ENCODE data around the gene TPRX2. TPM values are rescaled to one million over a fixed set of nuclear protein-coding genes. Genes with fewer than 3 reads are reported as not detected.
"Not testable (repeated sequence)": the region's sequence is repeated elsewhere in the genome, so short reads cannot be mapped to it uniquely, and the experiment has no call there.

The TPRX2 gene
- total RNA-seq, 1 experiment from 2014 or later, result not detected

DNA sequence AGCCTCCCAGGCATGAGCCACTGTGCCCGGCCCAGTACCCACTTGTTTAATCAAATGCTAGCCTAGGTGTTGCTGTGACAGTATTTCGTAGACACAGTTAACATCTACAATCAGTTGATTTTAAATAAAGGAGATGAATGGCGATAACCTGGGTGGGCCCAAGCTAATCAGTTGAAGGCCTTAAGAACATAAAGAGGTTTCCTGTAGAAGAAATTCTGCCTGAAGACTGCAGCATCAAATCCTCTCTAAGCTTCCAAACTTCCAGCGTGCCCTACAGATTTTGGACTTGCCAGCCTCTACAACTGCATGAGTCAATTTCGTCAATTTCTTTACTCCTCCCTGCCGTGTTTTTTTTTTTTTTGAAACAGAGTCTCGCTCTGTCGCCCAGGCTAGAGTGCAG, 40.3 kb downstream of the TPRX2 start:
- no peak overlapping the region for H3K4me3 ChIP-seq (ENCODE audit: low read length)
- H4K20me1 ChIP-seq (ENCODE audit: low read length), result no peaks in the 10 kb centered on the region
- H3K27me3 ChIP-seq (ENCODE audit: low read length), result peaks cover 7% of the 10 kb centered on the region
- no peaks in the 10 kb centered on the region for H3K36me3 ChIP-seq (ENCODE audit: low read depth, low read length)
- intact Hi-C loops (cut with micrococcal nuclease), result no loop called here
- H2AFZ ChIP-seq (ENCODE audit: low read length), result no peak overlapping the region
- H3K9me2 ChIP-seq (replicated peaks; ENCODE audit: low read length), result no peaks in the 10 kb centered on the region
- H3K4me1 ChIP-seq (ENCODE audit: insufficient read depth, low read length), result no peaks in the 10 kb centered on the region
- no peak for TF ChIP-seq EZH2phosphoT487 (IDR thresholded peaks at IDR 0.05; ENCODE audit: borderline replicate concordance, low read length)
- no peak for TF ChIP-seq EZH2 (IDR thresholded peaks at IDR 0.05; ENCODE audit: low read length, unreplicated experiment)
- TF ChIP-seq, protein P1, sequence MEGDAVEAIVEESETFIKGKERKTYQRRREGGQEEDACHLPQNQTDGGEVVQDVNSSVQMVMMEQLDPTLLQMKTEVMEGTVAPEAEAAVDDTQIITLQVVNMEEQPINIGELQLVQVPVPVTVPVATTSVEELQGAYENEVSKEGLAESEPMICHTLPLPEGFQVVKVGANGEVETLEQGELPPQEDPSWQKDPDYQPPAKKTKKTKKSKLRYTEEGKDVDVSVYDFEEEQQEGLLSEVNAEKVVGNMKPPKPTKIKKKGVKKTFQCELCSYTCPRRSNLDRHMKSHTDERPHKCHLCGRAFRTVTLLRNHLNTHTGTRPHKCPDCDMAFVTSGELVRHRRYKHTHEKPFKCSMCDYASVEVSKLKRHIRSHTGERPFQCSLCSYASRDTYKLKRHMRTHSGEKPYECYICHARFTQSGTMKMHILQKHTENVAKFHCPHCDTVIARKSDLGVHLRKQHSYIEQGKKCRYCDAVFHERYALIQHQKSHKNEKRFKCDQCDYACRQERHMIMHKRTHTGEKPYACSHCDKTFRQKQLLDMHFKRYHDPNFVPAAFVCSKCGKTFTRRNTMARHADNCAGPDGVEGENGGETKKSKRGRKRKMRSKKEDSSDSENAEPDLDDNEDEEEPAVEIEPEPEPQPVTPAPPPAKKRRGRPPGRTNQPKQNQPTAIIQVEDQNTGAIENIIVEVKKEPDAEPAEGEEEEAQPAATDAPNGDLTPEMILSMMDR (conservative IDR thresholded peaks at IDR 0.05; ENCODE audit: low read depth, low read length), result no peak
- no peaks in the 10 kb centered on the region for H3K79me2 ChIP-seq (ENCODE audit: low read length)
- H3F3A ChIP-seq (ENCODE audit: low read length, unreplicated experiment), result no peaks in the 10 kb centered on the region
- no peak for DNase-seq
- H3K9ac ChIP-seq (ENCODE audit: low read length), result no peak overlapping the region
- ChIA-PET CTCF (no interaction called here), POLR2A (ENCODE audit: unreplicated experiment) (no interaction called here)
- BruUV-seq (replicated peaks), result no TSS peak
- H3K9me3 ChIP-seq (ENCODE audit: low read length), result no peaks in the 10 kb centered on the region
- ATAC-seq, result no peak
- H3K4me2 ChIP-seq (ENCODE audit: low read length), result no peak overlapping the region
- H3K27ac ChIP-seq (ENCODE audit: low read length), result no peak overlapping the region

DNA sequence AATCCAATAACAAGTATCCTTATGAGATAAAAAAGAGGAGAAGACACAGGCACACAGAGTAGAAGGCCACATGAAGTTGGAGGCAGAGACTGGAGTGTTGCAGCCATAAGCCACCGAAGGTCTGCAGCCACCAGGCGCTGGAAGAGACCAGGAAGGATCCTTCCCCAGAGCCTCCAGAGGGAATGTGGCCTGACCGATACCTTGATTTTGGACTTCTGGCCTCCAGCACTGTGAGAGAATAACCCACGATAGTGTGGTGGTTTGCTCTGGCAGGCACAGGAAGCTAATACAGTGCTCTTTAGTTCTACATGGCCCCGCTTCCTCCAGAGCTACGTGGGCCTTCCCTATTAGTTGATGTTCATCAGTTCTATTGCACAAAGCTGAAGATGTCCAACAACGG, 42.3 kb downstream of the TPRX2 start:
- ChIA-PET CTCF (no interaction called here), POLR2A (ENCODE audit: unreplicated experiment) (no interaction called here)
- TF ChIP-seq EZH2 (IDR thresholded peaks at IDR 0.05; ENCODE audit: low read length, unreplicated experiment) (no peak), EZH2phosphoT487 (IDR thresholded peaks at IDR 0.05; ENCODE audit: borderline replicate concordance, low read length) (no peak)
- TF ChIP-seq, protein P1 (conservative IDR thresholded peaks at IDR 0.05; ENCODE audit: low read depth, low read length), result no peak
- Histone ChIP-seq H3K36me3 (ENCODE audit: low read depth, low read length) (no peaks in the 10 kb centered on the region), H3K27ac (ENCODE audit: low read length) (no peak overlapping the region), H3K9me2 (replicated peaks; ENCODE audit: low read length) (no peaks in the 10 kb centered on the region), H3K4me3 (ENCODE audit: low read length) (no peak overlapping the region), H3K9ac (ENCODE audit: low read length) (no peak overlapping the region), H3K4me2 (ENCODE audit: low read length) (no peak overlapping the region), H3K27me3 (ENCODE audit: low read length) (peaks cover 7% of the 10 kb centered on the region), H4K20me1 (ENCODE audit: low read length) (no peaks in the 10 kb centered on the region), H3F3A (ENCODE audit: low read length, unreplicated experiment) (no peaks in the 10 kb centered on the region), H3K9me3 (ENCODE audit: low read length) (no peaks in the 10 kb centered on the region), H3K4me1 (ENCODE audit: insufficient read depth, low read length) (no peaks in the 10 kb centered on the region), H3K79me2 (ENCODE audit: low read length) (no peaks in the 10 kb centered on the region), H2AFZ (ENCODE audit: low read length) (no peak overlapping the region)
- DNase-seq (no peak), ATAC-seq (no peak)
- no TSS peak for BruUV-seq (replicated peaks)
- intact Hi-C loops (cut with micrococcal nuclease), result no loop called here

DNA sequence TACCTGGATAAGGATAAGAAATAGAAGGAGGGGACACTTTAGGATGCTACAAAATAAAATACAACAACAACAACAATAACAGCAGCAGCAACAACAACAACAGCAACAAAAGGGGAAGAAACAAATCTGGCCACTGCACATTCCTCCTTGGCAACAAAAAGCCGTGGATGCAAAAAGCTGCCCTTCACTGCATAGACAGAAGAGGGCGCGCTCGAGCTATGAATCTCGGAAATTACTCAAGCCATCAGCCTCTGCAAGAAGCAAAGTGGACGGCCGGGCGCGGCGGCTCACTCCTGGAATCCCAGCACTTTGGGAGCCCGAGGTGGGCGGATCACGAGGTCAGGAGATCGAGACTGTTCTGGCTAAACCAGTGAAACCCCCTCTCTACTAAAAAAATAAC, 50.3 kb downstream of the TPRX2 start:
- H3K4me3 ChIP-seq (ENCODE audit: low read length); H3K9ac ChIP-seq (ENCODE audit: low read length); intact Hi-C loops (cut with micrococcal nuclease); H3K4me2 ChIP-seq (ENCODE audit: low read length); H3K9me3 ChIP-seq (ENCODE audit: low read length); H3K27me3 ChIP-seq (ENCODE audit: low read length); H3K27ac ChIP-seq (ENCODE audit: low read length); ATAC-seq; H3K4me1 ChIP-seq (ENCODE audit: insufficient read depth, low read length); H3K9me2 ChIP-seq (replicated peaks; ENCODE audit: low read length); H4K20me1 ChIP-seq (ENCODE audit: low read length); H3K36me3 ChIP-seq (ENCODE audit: low read depth, low read length); H3K79me2 ChIP-seq (ENCODE audit: low read length); CTCF ChIA-PET; H2AFZ ChIP-seq (ENCODE audit: low read length); H3F3A ChIP-seq (ENCODE audit: low read length, unreplicated experiment); DNase-seq; BruUV-seq (replicated peaks); POLR2A ChIA-PET (ENCODE audit: unreplicated experiment): not testable (repeated sequence)

DNA sequence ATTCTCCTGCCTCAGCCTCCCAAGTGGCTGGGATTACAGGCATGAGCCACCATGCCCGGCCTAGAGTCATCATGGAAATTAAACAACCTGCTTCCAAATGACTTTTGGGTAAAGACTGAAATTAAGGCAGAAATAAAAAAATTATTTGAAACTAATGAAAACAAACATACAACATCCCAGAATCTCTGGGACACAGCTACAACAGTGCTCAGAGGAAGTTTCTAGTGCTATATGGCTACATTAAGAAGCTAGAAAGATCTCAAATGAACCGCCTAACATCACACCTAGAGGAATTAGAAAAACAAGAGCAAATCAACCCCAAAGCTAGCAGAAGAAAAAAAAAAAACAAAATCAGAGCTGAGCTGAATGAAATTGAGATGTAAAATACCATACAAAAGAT, 51.2 kb downstream of the TPRX2 start:
- H3K4me3 ChIP-seq (ENCODE audit: low read length); H3K27me3 ChIP-seq (ENCODE audit: low read length); H3K4me1 ChIP-seq (ENCODE audit: insufficient read depth, low read length); H3K79me2 ChIP-seq (ENCODE audit: low read length); H4K20me1 ChIP-seq (ENCODE audit: low read length); H3K9ac ChIP-seq (ENCODE audit: low read length); H3K36me3 ChIP-seq (ENCODE audit: low read depth, low read length); H3F3A ChIP-seq (ENCODE audit: low read length, unreplicated experiment); H3K27ac ChIP-seq (ENCODE audit: low read length); H3K4me2 ChIP-seq (ENCODE audit: low read length); intact Hi-C loops (cut with micrococcal nuclease); H3K9me2 ChIP-seq (replicated peaks; ENCODE audit: low read length); H2AFZ ChIP-seq (ENCODE audit: low read length); DNase-seq; BruUV-seq (replicated peaks); ATAC-seq; H3K9me3 ChIP-seq (ENCODE audit: low read length); CTCF ChIA-PET; POLR2A ChIA-PET (ENCODE audit: unreplicated experiment): not testable (repeated sequence)

All from PC-3 (cell line).